GM10266 (cell line): ENCODE measurements around the gene ARID3C.
"Not testable (repeated sequence)": the region's sequence is repeated elsewhere in the genome, so short reads cannot be mapped to it uniquely, and the experiment has no call there.

Experiments used
- DNase-seq: peaks from one replicate; pipeline ENCODE4 v3.0.0; 2012; ENCODE audit errors: extremely low spot score
- CTCF ChIP-seq: IDR thresholded peaks from 2 replicates; pipeline ENCODE4 v1.5.1; 2012; ENCODE audit warnings: mild to moderate bottlenecking, low read depth; ENCODE audit not compliant: control insufficient read depth, insufficient read depth; ENCODE audit errors: missing control alignments

ARID3C gene

GRCh38 chr9:34644766-34645314, 16.0 kb upstream of the ARID3C start:
- TF ChIP-seq CTCF, result no peak
- DNase-seq, result no peak

- no peak for TF ChIP-seq CTCF
- DNase-seq, result no peak
These were observed 13.8 kb upstream of the ARID3C start for GRCh38 chr9:34642679-34643078.

- DNase-seq, result not testable (repeated sequence)
These were observed 10.5 kb upstream of the ARID3C start for GRCh38 chr9:34639322-34639721.

GRCh38 chr9:34638138-34638445, 9.2 kb upstream of the ARID3C start:
- TF ChIP-seq CTCF, result no peak
- DNase-seq, result no peak

GRCh38 chr9:34637356-34638137, 8.7 kb upstream of the ARID3C start, which contains the start of gene SIGMAR1:
TSS of gene SIGMAR1 (minus strand) at chr9:34637787. CDS start at chr9:34637697, 90 bp downstream.
- TF ChIP-seq CTCF, result no peak
- DNase-seq, result peak; percentile 94

GRCh38 chr9:34636791-34637355, 8.0 kb upstream of the ARID3C start:
- no peak for DNase-seq
- no peak for TF ChIP-seq CTCF

GRCh38 chr9:34635556-34635955, 6.7 kb upstream of the ARID3C start:
- no peak for DNase-seq
- no peak for TF ChIP-seq CTCF
